NT2/D1 (cell line): ENCODE data around the gene GCDH.

Source experiments
- SUZ12 ChIP-seq: IDR thresholded peaks from 2 replicates; pipeline ENCODE4 v1.6.1; 2011; ENCODE audit not compliant: insufficient read length, insufficient read depth; ENCODE audit errors: extremely low read depth
- YY1 ChIP-seq: IDR thresholded peaks from 2 replicates; pipeline ENCODE4 v1.6.1; 2011; ENCODE audit not compliant: insufficient read length, insufficient read depth
- ZNF274 ChIP-seq: IDR thresholded peaks from 2 replicates; pipeline ENCODE4 v1.6.1; 2011; ENCODE audit warnings: mild to moderate bottlenecking, low read depth, low read length

DNA sequence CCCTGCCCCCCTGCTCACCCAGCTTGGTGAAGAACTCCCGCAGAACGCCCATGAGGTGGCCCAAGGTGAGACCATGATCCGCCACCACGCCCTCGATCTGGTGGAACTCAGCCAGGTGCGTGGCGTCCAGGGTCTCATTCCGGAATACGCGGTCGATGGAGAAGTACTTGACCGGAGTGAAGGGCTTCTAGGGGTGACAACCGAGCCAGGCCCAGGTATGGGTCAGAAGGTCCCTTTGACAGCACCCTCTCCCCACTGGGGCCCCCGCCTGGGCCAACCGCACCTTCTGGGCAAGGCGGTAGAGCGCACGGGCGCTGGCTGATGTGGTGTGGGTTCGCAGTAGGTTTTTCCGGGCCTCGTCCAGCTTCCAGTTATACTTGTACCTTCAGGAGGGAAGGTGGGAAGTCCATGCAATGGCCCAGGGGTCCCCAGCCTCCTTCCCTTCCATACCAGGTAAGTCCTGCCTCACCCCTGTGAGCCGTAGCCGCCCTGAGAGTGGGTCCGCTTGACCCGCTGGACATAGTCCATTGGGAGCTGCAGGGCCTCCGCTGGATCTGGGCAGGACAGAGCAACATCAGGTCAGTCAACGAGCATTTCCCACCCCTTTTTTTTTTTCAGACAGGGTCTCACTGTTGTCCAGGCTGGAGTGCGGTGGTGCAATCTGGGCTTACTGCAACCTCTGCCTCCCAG lies 33.8 kb downstream of the GCDH start:
- no peak for TF ChIP-seq ZNF274
- TF ChIP-seq YY1 = no peak
- no peak for TF ChIP-seq SUZ12
